K562 (cell line): ENCODE results near the gene TBL2. TPM values are rescaled to one million over a fixed set of nuclear protein-coding genes. Genes with fewer than 3 reads are reported as not detected.
A peak's percentile ranks its signal among the peaks of the same experiment; 100 is the strongest.

Experiments used
- ARID2 ChIP-seq: fragments of 450-650 bp; IDR thresholded peaks from 2 replicates; pipeline ENCODE4 v1.6.1; 2017; ENCODE audit warnings: antibody characterized with exemption, mild to moderate bottlenecking
- BCL6 ChIP-seq: fragments of 250-450 bp; sonication (Bioruptor Pico); IDR thresholded peaks from 2 replicates; pipeline ENCODE4 v1.4.0; 2020
- CAMTA2 ChIP-seq: fragments of 250-450 bp; sonication (Bioruptor Pico); conservative IDR thresholded peaks from 2 replicates; pipeline ENCODE4 v1.5.1; 2022
- ELF1 ChIP-seq: fragments of 200-800 bp; sonication (Bioruptor generic); IDR thresholded peaks from 2 replicates; pipeline ENCODE4 v1.6.1; 2016; ENCODE audit warnings: missing genetic modification characterization, missing compliant biosample characterization
- ELK1 ChIP-seq: sonication (generic); formaldehyde crosslinking; IDR thresholded peaks from 2 replicates; pipeline ENCODE4 v1.8.1; 2022; ENCODE audit warnings: missing genetic modification reagents
- ETV1 ChIP-seq: fragments of 450-650 bp; conservative IDR thresholded peaks from 2 replicates; pipeline ENCODE4 v1.6.1; 2016; ENCODE audit warnings: missing genetic modification characterization, control low read depth, low read depth, missing compliant biosample characterization
- ETV6 ChIP-seq, 3 experiments: fragments of 150-350 bp in 1 of 3; sonication (generic) in 1 of 3; formaldehyde crosslinking in 1 of 3; IDR thresholded peaks; 2 replicates each; pipeline versions ENCODE4 v1.6.1 to v1.8.0; 2014 to 2022; ENCODE audit warnings: borderline replicate concordance in 2 of 3, low read depth in 2 of 3, antibody characterized with exemption in 1 of 3, low read length in 1 of 3, mild to moderate bottlenecking in 1 of 3, missing genetic modification reagents in 1 of 3
- GABPB2 ChIP-seq: fragments of 250-450 bp; sonication (Bioruptor Pico); conservative IDR thresholded peaks from 2 replicates; pipeline ENCODE4 v1.5.1; 2021; ENCODE audit warnings: mild to moderate bottlenecking
- HLTF ChIP-seq: fragments of 450-650 bp; IDR thresholded peaks from 2 replicates; pipeline ENCODE4 v1.6.1; 2016
- KHSRP ChIP-seq: fragments of 450-650 bp; IDR thresholded peaks from 2 replicates; pipeline ENCODE4 v1.6.1; 2017
- NUFIP1 ChIP-seq: fragments of 450-650 bp; IDR thresholded peaks from 2 replicates; pipeline ENCODE4 v1.6.1; 2018; ENCODE audit not compliant: partially characterized antibody
- PHTF2 ChIP-seq: fragments of 250-450 bp; sonication (Bioruptor Pico); IDR thresholded peaks from 2 replicates; pipeline ENCODE4 v1.5.0; 2021; ENCODE audit warnings: mild to moderate bottlenecking
- PRMT5 ChIP-seq: sonication (generic); formaldehyde crosslinking; IDR thresholded peaks from 2 replicates; pipeline ENCODE4 v1.5.0; 2020; ENCODE audit warnings: missing genetic modification reagents
- PTBP1 ChIP-seq: fragments of 200-400 bp; formaldehyde crosslinking; IDR thresholded peaks from 2 replicates; pipeline ENCODE4 v1.6.1; 2017; ENCODE audit warnings: low read depth, low read length
- ZBTB40 ChIP-seq, 2 experiments: fragments of 450-650 bp in 1 of 2; sonication (generic) in 1 of 2; formaldehyde crosslinking in 1 of 2; IDR thresholded peaks; 2 replicates each; pipeline versions ENCODE4 v1.7.1 to v1.9.0; 2016 to 2022; ENCODE audit warnings: inconsistent platforms in 1 of 2, mild to moderate bottlenecking in 1 of 2, missing genetic modification reagents in 1 of 2
- ZC3H4 ChIP-seq: sonication (generic); formaldehyde crosslinking; IDR thresholded peaks from 2 replicates; pipeline ENCODE4 v1.9.0; 2021; ENCODE audit warnings: missing genetic modification reagents, borderline replicate concordance
- polyA plus RNA-seq, 8 experiments: library from polyadenylated mRNA; depleted of rRNA in 4 of 8; stranded (reverse) in 5 of 8; unstranded in 3 of 8; fragments of >200 nt; fragmentation: Nextera tagmentation in 2 of 8; fragmentation: Illumina TruSeq in 1 of 8; extraction: Ambion mirVana in 2 of 8; extraction: Trizol in 1 of 8; gene quantifications; 2 replicates each; pipeline versions ENCODE4 v1.2.1 to v1.2.3, GENCODE V29; 2011 to 2014; ENCODE audit warnings: inconsistent platforms in 1 of 8, missing spikeins in 1 of 8
- total RNA-seq, 7 experiments: library from RNA; depleted of rRNA in 6 of 7; stranded (reverse); fragments of >200 nt in 6 of 7; fragmentation: Illumina TruSeq in 2 of 7; extraction: Trizol in 2 of 7; gene quantifications; 2 replicates each; pipeline versions ENCODE4 v1.2.1 to v1.2.3, GENCODE V29; 2011 to 2021; ENCODE audit warnings: low replicate concordance in 1 of 7

Gene TBL2
- total and polyA plus RNA-seq, 9 of the 15 experiments (the other 6 are each of a cell fraction or from before 2014, with no cell fraction given) = 2.5 to 123 (median 49.2) TPM

GRCh38 chr7:73520673-73521635 is 57.4 kb downstream of the TBL2 start (continued):
- TF ChIP-seq ZBTB40 (IDR thresholded peaks at IDR 0.05) = peak; percentile 45
- no peak for TF ChIP-seq ZBTB40 (CRISPR knock-in tag; IDR thresholded peaks at IDR 0.05)
- no peak for TF ChIP-seq KHSRP
- TF ChIP-seq HLTF = no peak
- TF ChIP-seq ELK1 = no peak
- TF ChIP-seq GABPB2 (CRISPR knock-in tag) = no peak
- TF ChIP-seq PTBP1 = no peak
- TF ChIP-seq ELF1 (tag) = no peak
- TF ChIP-seq NUFIP1 = no peak
- no peak for TF ChIP-seq CAMTA2 (CRISPR knock-in tag)
- no peak for TF ChIP-seq PRMT5
- TF ChIP-seq ARID2 = no peak
- no peak for TF ChIP-seq PHTF2 (CRISPR knock-in tag)
- no peak for TF ChIP-seq ETV6 (IDR thresholded peaks at IDR 0.05; ENCODE audit: borderline replicate concordance in 1 of 2, low read depth in 2 of 2, low read length in 1 of 2)
- TF ChIP-seq ETV6 (CRISPR knock-in tag; IDR thresholded peaks at IDR 0.05; ENCODE audit: borderline replicate concordance) = no peak
- TF ChIP-seq ZC3H4 = no peak
- TF ChIP-seq ETV1 (tag) = no peak
- TF ChIP-seq BCL6 = no peak
